ENCODE results near the gene MET. TPM values are rescaled to one million over a fixed set of nuclear protein-coding genes. Genes with fewer than 3 reads are reported as not detected.

The MET gene
- total and polyA plus RNA-seq, 2 of the 8 experiments (the other 6 are each of a cell fraction or from before 2014, with no cell fraction given) = 3.5 to 12.9 TPM

- Histone ChIP-seq H3K56ac (replicated peaks; ENCODE audit: insufficient read length, low read depth, low read length) (no peak overlapping the region), H4K8ac (ENCODE audit: extremely low read depth, insufficient read depth, low read length) (no peak overlapping the region), H2BK15ac (ENCODE audit: low read length) (no peak overlapping the region), H2BK12ac (ENCODE audit: low read depth, low read length) (no peak overlapping the region), H4K20me1 (replicated peaks in 1 of 2; ENCODE audit: control insufficient read depth in 1 of 2, insufficient read depth in 2 of 2, low read length in 2 of 2) (no peaks in the 10 kb centered on the region), H3K36me3 (ENCODE audit: control insufficient read depth in 2 of 4, insufficient read depth in 4 of 4, low read length in 3 of 4) (no peaks in the 10 kb centered on the region), H3K4me2 (ENCODE audit: insufficient read depth in 1 of 2, low read depth in 2 of 2, low read length in 2 of 2) (no peak overlapping the region), H3K27ac (ENCODE audit: low read depth, low read length) (no peak overlapping the region), H4K5ac (ENCODE audit: insufficient read length, low read depth, low read length) (no peak overlapping the region), H2AK5ac (ENCODE audit: low read depth, low read length) (no peak overlapping the region), H3K4me1 (replicated peaks in 1 of 4; ENCODE audit: control insufficient read depth in 3 of 4, insufficient read depth in 4 of 4, low read length in 3 of 4) (peaks cover 0 to 14% (median 2%) of the 10 kb centered on the region in 4 experiments; a peak in 2 of 7 replicates), H3K9ac (replicated peaks in 1 of 4; ENCODE audit: extremely low read depth in 1 of 4, low read depth in 3 of 4, low read length in 3 of 4) (no peak overlapping the region), H3K14ac (ENCODE audit: insufficient read length) (no peak overlapping the region), H3K9me3 (ENCODE audit: insufficient read depth in 2 of 2, low read depth in 1 of 2, low read length in 1 of 2) (no peaks in the 10 kb centered on the region), H4K91ac (replicated peaks; ENCODE audit: insufficient read length, low read length) (no peak overlapping the region), H2AFZ (ENCODE audit: low read length) (no peak overlapping the region), H3K4me3 (ENCODE audit: extremely low read depth in 1 of 4, insufficient read depth in 2 of 4, low read depth in 3 of 4, low read length in 4 of 4) (no peak overlapping the region), H2BK120ac (replicated peaks; ENCODE audit: low read depth, low read length) (no peak overlapping the region), H3K18ac (ENCODE audit: extremely low read depth, low read length) (no peak overlapping the region), H3K23me2 (ENCODE audit: low read depth, low read length) (no peaks in the 10 kb centered on the region), H2BK5ac (ENCODE audit: low read depth, low read length) (no peak overlapping the region), H3K79me2 (ENCODE audit: control insufficient read depth in 1 of 2, insufficient read depth in 2 of 2, low read length in 2 of 2) (no peaks in the 10 kb centered on the region), H3K27me3 (replicated peaks in 1 of 4; ENCODE audit: control insufficient read depth in 3 of 4, extremely low read depth in 1 of 4, insufficient read depth in 3 of 4, low read length in 3 of 4) (no peaks in the 10 kb centered on the region), H2BK20ac (ENCODE audit: low read length) (no peak overlapping the region), H3K79me1 (ENCODE audit: low read depth, low read length) (no peaks in the 10 kb centered on the region), H3K4ac (replicated peaks; ENCODE audit: insufficient read length, low read depth, low read length) (no peak overlapping the region), H3K23ac (ENCODE audit: insufficient read length) (no peak overlapping the region)
- ChIA-PET POLR2A (ENCODE audit: partially characterized antibody) (no interaction called here), CTCF (ENCODE audit: partially characterized antibody) (no interaction called here)
- DNase-seq (ENCODE audit: low read depth in 1 of 2, low spot score in 2 of 2) (no peak), FAIRE-seq (no peak)
- TF ChIP-seq, protein P1, sequence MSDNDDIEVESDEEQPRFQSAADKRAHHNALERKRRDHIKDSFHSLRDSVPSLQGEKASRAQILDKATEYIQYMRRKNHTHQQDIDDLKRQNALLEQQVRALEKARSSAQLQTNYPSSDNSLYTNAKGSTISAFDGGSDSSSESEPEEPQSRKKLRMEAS (IDR thresholded peaks at IDR 0.05) = no peak
Measured at GRCh38 chr7:116705419-116705818, 33.4 kb downstream of the MET start.
